Calu3 (cell line): ENCODE data around the gene LHX4. TPM values are rescaled to one million over a fixed set of nuclear protein-coding genes. Genes with fewer than 3 reads are reported as not detected.

Experiments
- BruUV-seq: library from RNA; stranded (reverse); fragments of 400-500 nt; replicated peaks from 2 replicates; lab custom pipeline; 2021; lab: Mats Ljungman, UMichigan
- CTCF ChIA-PET: fragments of 300-600 bp; sonication (Branson Sonifier 250); formaldehyde crosslinking; loops from one replicate; lab custom pipeline; 2022; ENCODE audit warnings: antibody characterized with exemption; lab: Charles Lee
- DNase-seq: peaks from one replicate; pipeline ENCODE4 v3.0.0; 2022
- H3K27ac Mint-ChIP-seq: one replicate; pipeline ENCODE4 v1.8.0; 2022; ENCODE audit warnings: mixed read lengths; ENCODE audit not compliant: unreplicated experiment
- H3K27me3 Mint-ChIP-seq: one replicate; pipeline ENCODE4 v1.8.0; 2022; ENCODE audit warnings: mixed read lengths; ENCODE audit not compliant: unreplicated experiment
- H3K36me3 Mint-ChIP-seq: one replicate; pipeline ENCODE4 v1.8.0; 2022; ENCODE audit warnings: mild to moderate bottlenecking, moderate library complexity, mixed read lengths; ENCODE audit not compliant: insufficient read depth, unreplicated experiment
- H3K4me1 Mint-ChIP-seq: one replicate; pipeline ENCODE4 v1.8.0; 2022; ENCODE audit warnings: mild to moderate bottlenecking, low read depth, mixed read lengths; ENCODE audit not compliant: unreplicated experiment
- H3K4me3 Mint-ChIP-seq: one replicate; pipeline ENCODE4 v1.8.0; 2022; ENCODE audit warnings: mild to moderate bottlenecking, low read depth, moderate library complexity, mixed read lengths; ENCODE audit not compliant: unreplicated experiment
- H3K9me3 Mint-ChIP-seq: one replicate; pipeline ENCODE4 v1.8.0; 2022; ENCODE audit warnings: low read depth, mixed read lengths; ENCODE audit not compliant: unreplicated experiment
- intact Hi-C: fragments of 100-400 bp; cut with micrococcal nuclease; formaldehyde crosslinking; loops from one replicate; pipeline ENCODE4 v1.10.0; 2022; ENCODE audit not compliant: unreplicated experiment
- total RNA-seq: library from RNA; stranded (reverse); gene quantifications from 2 replicates; pipeline ENCODE4 v1.2.3, GENCODE V29; 2022
- TF ChIP-seq, protein P1 (sequence below): fragments of 200-600 bp; IDR thresholded peaks from one replicate; pipeline ENCODE4 v1.8.0; 2022; ENCODE audit warnings: antibody characterized with exemption; ENCODE audit not compliant: unreplicated experiment

The LHX4 gene
- total RNA-seq, 1 experiment from 2014 or later = 0.19 TPM

DNA sequence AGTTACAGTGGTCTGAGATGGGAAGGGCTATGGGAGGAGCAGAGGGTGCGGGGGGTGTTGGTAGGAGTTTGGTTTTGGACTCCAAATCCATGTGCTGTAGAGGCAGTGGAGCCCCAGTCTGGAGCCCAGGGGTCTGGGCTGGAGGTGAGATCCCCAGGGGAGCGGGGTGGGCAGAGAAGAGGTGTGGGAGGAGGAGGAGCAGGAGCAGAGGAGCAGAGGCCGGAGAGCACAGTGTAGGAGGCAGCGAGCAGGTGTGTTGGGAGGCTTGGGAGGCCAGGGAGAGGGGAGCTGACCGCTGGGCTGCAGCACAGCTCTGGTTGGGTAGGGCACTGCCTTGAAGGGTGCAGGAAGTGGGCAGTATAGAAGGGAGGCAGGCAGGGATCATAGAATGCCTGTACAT lies 28.9 kb downstream of the LHX4 start:
- TF ChIP-seq, protein P1, sequence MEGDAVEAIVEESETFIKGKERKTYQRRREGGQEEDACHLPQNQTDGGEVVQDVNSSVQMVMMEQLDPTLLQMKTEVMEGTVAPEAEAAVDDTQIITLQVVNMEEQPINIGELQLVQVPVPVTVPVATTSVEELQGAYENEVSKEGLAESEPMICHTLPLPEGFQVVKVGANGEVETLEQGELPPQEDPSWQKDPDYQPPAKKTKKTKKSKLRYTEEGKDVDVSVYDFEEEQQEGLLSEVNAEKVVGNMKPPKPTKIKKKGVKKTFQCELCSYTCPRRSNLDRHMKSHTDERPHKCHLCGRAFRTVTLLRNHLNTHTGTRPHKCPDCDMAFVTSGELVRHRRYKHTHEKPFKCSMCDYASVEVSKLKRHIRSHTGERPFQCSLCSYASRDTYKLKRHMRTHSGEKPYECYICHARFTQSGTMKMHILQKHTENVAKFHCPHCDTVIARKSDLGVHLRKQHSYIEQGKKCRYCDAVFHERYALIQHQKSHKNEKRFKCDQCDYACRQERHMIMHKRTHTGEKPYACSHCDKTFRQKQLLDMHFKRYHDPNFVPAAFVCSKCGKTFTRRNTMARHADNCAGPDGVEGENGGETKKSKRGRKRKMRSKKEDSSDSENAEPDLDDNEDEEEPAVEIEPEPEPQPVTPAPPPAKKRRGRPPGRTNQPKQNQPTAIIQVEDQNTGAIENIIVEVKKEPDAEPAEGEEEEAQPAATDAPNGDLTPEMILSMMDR = no peak
- Mint-ChIP-seq H3K36me3 (peaks cover 8% of the 10 kb centered on the region), H3K9me3 (no peaks in the 10 kb centered on the region), H3K4me1 (no peaks in the 10 kb centered on the region), H3K27me3 (peaks cover 63% of the 10 kb centered on the region), H3K4me3 (no peak overlapping the region), H3K27ac (no peak overlapping the region)
- CTCF ChIA-PET = no interaction called here
- intact Hi-C loops = no loop called here
- BruUV-seq = no TSS peak
- no peak for DNase-seq

DNA sequence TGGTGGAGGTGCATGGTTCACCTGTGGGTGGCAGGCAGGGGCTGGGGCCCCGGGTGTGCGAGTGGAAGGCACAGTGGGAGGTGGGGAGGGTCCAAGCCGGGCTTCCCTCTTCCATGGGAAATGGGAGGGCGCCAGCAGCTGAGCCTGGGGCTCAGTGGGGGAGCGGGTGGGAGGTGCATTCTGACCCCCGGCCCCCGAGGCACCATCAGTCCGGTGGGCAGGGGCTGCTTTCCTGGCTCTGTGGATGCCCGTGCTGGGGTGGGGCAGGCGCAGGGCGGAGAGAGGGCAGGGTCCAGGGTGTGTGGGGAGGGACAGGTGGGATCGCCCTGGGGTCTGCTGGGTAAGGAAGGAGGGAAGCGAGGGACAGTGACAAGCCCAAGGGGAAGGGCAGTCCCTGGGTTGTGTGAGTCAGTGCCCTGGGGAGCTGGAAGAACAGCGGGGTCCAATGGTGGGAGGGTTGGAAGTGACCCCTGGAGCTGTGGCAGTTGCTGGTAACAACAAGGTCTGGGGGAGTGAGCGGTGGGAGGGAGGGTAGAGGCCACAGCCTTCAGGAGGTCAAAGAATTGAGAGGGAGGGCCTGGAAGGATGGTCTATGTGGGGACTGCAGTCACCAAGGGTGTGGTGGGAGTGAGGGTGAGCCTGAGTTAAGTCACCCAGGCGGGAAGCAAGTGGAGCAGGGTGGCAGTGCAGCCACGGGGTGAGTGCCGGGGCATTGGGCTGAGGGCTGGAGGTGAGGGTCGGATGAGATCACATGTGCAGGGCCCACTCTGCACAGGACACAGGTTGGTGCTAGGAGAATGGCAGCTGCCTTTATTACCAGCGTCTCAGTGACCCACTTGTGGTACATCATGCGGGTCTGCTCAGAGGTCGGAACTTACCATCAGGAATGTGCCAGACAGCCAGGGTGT lies 29.6 kb downstream of the LHX4 start:
- H3K27me3 Mint-ChIP-seq = peaks cover 70% of the 10 kb centered on the region
- no peaks in the 10 kb centered on the region for H3K4me1 Mint-ChIP-seq
- intact Hi-C loops = no loop called here
- H3K4me3 Mint-ChIP-seq = no peak overlapping the region
- DNase-seq = no peak
- no peaks in the 10 kb centered on the region for H3K9me3 Mint-ChIP-seq
- no TSS peak for BruUV-seq
- CTCF ChIA-PET = interaction anchor here (0.6 kb wide), 1 partner anchor 11 kb away, joined by 3 read pairs; no protein-coding TSS in a partner anchor
- no peak overlapping the region for H3K27ac Mint-ChIP-seq
- TF ChIP-seq, protein P1 = no peak
- peaks cover 8% of the 10 kb centered on the region for H3K36me3 Mint-ChIP-seq

GRCh38 chr1:180260541-180260940 lies 30.5 kb downstream of the LHX4 start:
- no TSS peak for BruUV-seq
- CTCF ChIA-PET = interaction anchor here (1.5 kb wide), 1 partner anchor 10 kb away, joined by 4 read pairs; no protein-coding TSS in a partner anchor
- H3K4me1 Mint-ChIP-seq = no peaks in the 10 kb centered on the region
- peaks cover 75% of the 10 kb centered on the region for H3K27me3 Mint-ChIP-seq
- no peak overlapping the region for H3K4me3 Mint-ChIP-seq
- H3K36me3 Mint-ChIP-seq = peaks cover 8% of the 10 kb centered on the region
- TF ChIP-seq, protein P1 = no peak
- intact Hi-C loops = no loop called here
- no peak for DNase-seq
- H3K9me3 Mint-ChIP-seq = no peaks in the 10 kb centered on the region
- no peak overlapping the region for H3K27ac Mint-ChIP-seq

DNA sequence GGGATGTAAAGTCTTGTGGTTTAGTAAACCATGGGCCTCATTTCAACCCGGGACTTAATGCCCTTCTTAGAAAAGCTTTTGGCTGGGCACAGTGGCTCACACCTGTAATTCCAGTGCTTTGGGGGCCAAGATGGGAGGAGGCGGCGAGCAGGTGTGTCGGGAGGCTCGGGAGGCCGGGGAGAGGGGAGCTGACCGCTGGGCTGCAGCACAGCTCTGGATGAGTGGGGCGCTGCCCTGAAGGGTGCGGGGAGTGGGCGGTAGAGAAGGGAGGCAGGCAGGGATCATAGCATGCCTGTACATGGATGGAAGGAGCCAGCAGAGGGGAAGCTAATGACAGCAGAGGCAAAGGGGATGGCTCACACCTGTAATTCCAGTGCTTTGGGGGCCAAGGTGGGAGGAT lies 31.0 kb downstream of the LHX4 start:
- Mint-ChIP-seq H3K36me3 (peaks cover 8% of the 10 kb centered on the region), H3K4me1 (no peaks in the 10 kb centered on the region), H3K27me3 (peaks cover 70% of the 10 kb centered on the region), H3K9me3 (no peaks in the 10 kb centered on the region), H3K4me3 (no peak overlapping the region), H3K27ac (no peak overlapping the region)
- CTCF ChIA-PET = interaction anchor here (1.5 kb wide), 1 partner anchor 9 kb away, joined by 4 read pairs; no protein-coding TSS in a partner anchor
- TF ChIP-seq, protein P1 = no peak
- intact Hi-C loops = no loop called here
- no peak for DNase-seq
- BruUV-seq = no TSS peak
